Endothelial cell (in vitro differentiated cells): ENCODE data around the gene TWIST2. TPM values are rescaled to one million over a fixed set of nuclear protein-coding genes. Genes with fewer than 3 reads are reported as not detected.

Experiments
- DNase-seq: peaks from one replicate; pipeline ENCODE4 v3.0.0; 2021; ENCODE audit warnings: low spot score
- H3K27ac Mint-ChIP-seq: one replicate; pipeline ENCODE4 v1.8.0; 2021; ENCODE audit warnings: mixed read lengths, inconsistent platforms; ENCODE audit not compliant: unreplicated experiment
- H3K27me3 Mint-ChIP-seq: one replicate; pipeline ENCODE4 v1.8.0; 2021; ENCODE audit warnings: mild to moderate bottlenecking, moderate library complexity, mixed read lengths, inconsistent platforms; ENCODE audit not compliant: unreplicated experiment
- H3K36me3 Mint-ChIP-seq: one replicate; pipeline ENCODE4 v1.8.0; 2021; ENCODE audit warnings: mild to moderate bottlenecking, low read depth, mixed read lengths, inconsistent platforms; ENCODE audit not compliant: unreplicated experiment
- H3K4me1 Mint-ChIP-seq: one replicate; pipeline ENCODE4 v1.8.0; 2021; ENCODE audit warnings: mild to moderate bottlenecking, mixed read lengths, inconsistent platforms; ENCODE audit not compliant: unreplicated experiment
- H3K4me3 Mint-ChIP-seq: one replicate; pipeline ENCODE4 v1.8.0; 2021; ENCODE audit warnings: mild to moderate bottlenecking, mixed read lengths, inconsistent platforms; ENCODE audit not compliant: unreplicated experiment
- H3K9me3 Mint-ChIP-seq: one replicate; pipeline ENCODE4 v1.8.0; 2021; ENCODE audit warnings: mixed read lengths, inconsistent platforms; ENCODE audit not compliant: unreplicated experiment
- CTCF ChIP-seq: fragments of 200-600 bp; sonication (generic); IDR thresholded peaks from one replicate; pipeline ENCODE4 v1.5.0; 2021; ENCODE audit warnings: antibody characterized with exemption; ENCODE audit not compliant: unreplicated experiment
- total RNA-seq: library from RNA; stranded (reverse); fragmentation: NEBNext Ultra II Directional; extraction: Animal tissue kit (Norgen Biotek cat#: 25700); gene quantifications from one replicate; pipeline ENCODE4 v1.2.1, GENCODE V29; 2021; ENCODE audit not compliant: unreplicated experiment

Gene TWIST2
- total RNA-seq, 1 donor from 2014 or later: not detected

GRCh38 chr2:238820916-238821315 lies 27.0 kb upstream of the TWIST2 start:
- no peak overlapping the region for H3K27ac Mint-ChIP-seq
- H3K36me3 Mint-ChIP-seq: no peaks in the 10 kb centered on the region
- no peak overlapping the region for H3K4me3 Mint-ChIP-seq
- TF ChIP-seq CTCF: no peak
- no peaks in the 10 kb centered on the region for H3K27me3 Mint-ChIP-seq
- DNase-seq: no peak
- peaks cover 3% of the 10 kb centered on the region for H3K4me1 Mint-ChIP-seq
- no peaks in the 10 kb centered on the region for H3K9me3 Mint-ChIP-seq

- no peak for TF ChIP-seq CTCF
- Mint-ChIP-seq H3K4me1 (peaks cover 3% of the 10 kb centered on the region), H3K27ac (no peak overlapping the region), H3K27me3 (no peaks in the 10 kb centered on the region), H3K9me3 (no peaks in the 10 kb centered on the region), H3K36me3 (no peaks in the 10 kb centered on the region), H3K4me3 (no peak overlapping the region)
- no peak for DNase-seq
Observed at GRCh38 chr2:238821391-238821790, 26.5 kb upstream of the TWIST2 start.

- no peak overlapping the region for H3K27ac Mint-ChIP-seq
- H3K4me1 Mint-ChIP-seq: peaks cover 3% of the 10 kb centered on the region
Observed at GRCh38 chr2:238821944-238822670, 25.8 kb upstream of the TWIST2 start.

GRCh38 chr2:238822955-238823354 lies 24.9 kb upstream of the TWIST2 start:
- Mint-ChIP-seq H3K27ac (no peak overlapping the region), H3K4me3 (no peak overlapping the region), H3K4me1 (peaks cover 3% of the 10 kb centered on the region), H3K27me3 (no peaks in the 10 kb centered on the region), H3K36me3 (no peaks in the 10 kb centered on the region), H3K9me3 (no peaks in the 10 kb centered on the region)
- no peak for DNase-seq
- TF ChIP-seq CTCF: no peak

More at GRCh38 chr2:238821944-238822670, 25.8 kb upstream of the TWIST2 start:
- DNase-seq: no peak
- Mint-ChIP-seq H3K9me3 (no peaks in the 10 kb centered on the region), H3K27me3 (no peaks in the 10 kb centered on the region), H3K4me3 (no peak overlapping the region), H3K36me3 (no peaks in the 10 kb centered on the region)
- TF ChIP-seq CTCF: no peak

GRCh38 chr2:238831177-238831576 lies 16.7 kb upstream of the TWIST2 start:
- Mint-ChIP-seq H3K9me3 (no peaks in the 10 kb centered on the region), H3K27ac (no peak overlapping the region)

More at GRCh38 chr2:238831177-238831576, 16.7 kb upstream of the TWIST2 start:
- H3K27me3 Mint-ChIP-seq: peaks cover 2% of the 10 kb centered on the region
- DNase-seq: no peak
- no peak overlapping the region for H3K4me3 Mint-ChIP-seq
- H3K36me3 Mint-ChIP-seq: no peaks in the 10 kb centered on the region
- no peak for TF ChIP-seq CTCF
- no peaks in the 10 kb centered on the region for H3K4me1 Mint-ChIP-seq
